K562 treated with DMSO at 1 percent for 4 hours (cell line): ENCODE measurements around the gene EIF4EBP3. TPM values are rescaled to one million over a fixed set of nuclear protein-coding genes. Genes with fewer than 3 reads are reported as not detected.

ENCODE experiments used
- total RNA-seq: library from RNA; unstranded; fragments of 300-600 nt; gene quantifications from 2 replicates; pipeline ENCODE4 v1.2.3, GENCODE V29; 2022; ENCODE audit not compliant: insufficient read depth

Gene EIF4EBP3
- total RNA-seq = 5.1 and 5.3 TPM in 2 replicates

DNA sequence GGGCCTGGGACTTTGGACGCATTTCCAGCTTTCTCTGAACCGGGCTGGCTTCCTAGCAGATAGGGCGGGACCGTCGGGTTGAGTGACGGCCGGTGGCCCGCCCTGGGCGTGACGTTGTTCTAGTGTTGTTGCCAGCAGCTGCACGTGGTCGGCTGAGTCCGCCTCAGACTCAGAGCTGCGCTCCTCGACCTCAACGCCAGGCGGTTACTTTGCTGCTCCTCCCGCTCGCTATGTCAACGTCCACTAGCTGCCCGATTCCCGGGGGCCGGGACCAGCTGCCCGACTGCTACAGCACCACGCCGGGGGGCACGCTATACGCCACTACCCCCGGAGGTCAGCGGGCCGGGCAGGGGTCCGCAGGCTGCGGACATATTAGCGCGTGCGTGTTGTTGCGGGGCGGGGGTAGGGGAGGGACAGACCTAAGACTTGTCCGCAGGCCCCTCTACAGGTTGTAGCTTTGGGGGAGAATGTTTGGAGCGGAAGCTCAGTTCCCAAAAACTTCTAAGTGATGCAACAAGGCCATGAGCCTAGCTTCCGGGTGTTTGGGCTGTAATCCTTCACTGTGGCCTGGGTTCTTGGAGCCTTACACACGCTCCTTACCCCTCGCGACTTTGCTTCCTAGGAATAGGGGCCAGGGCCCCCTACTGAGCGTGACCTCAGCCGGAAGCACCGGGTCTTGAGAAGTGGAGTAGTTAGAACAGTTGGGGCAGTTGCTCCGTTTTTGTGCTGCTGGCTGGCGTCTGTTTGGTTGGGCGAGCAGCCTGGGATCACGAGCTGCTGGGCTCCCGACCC, at the start of gene EIF4EBP3:
Gene EIF4EBP3 (plus strand): TSS at position 155 of the 792 bp plus-strand sequence. CDS start 76 bp downstream, at position 231.

DNA sequence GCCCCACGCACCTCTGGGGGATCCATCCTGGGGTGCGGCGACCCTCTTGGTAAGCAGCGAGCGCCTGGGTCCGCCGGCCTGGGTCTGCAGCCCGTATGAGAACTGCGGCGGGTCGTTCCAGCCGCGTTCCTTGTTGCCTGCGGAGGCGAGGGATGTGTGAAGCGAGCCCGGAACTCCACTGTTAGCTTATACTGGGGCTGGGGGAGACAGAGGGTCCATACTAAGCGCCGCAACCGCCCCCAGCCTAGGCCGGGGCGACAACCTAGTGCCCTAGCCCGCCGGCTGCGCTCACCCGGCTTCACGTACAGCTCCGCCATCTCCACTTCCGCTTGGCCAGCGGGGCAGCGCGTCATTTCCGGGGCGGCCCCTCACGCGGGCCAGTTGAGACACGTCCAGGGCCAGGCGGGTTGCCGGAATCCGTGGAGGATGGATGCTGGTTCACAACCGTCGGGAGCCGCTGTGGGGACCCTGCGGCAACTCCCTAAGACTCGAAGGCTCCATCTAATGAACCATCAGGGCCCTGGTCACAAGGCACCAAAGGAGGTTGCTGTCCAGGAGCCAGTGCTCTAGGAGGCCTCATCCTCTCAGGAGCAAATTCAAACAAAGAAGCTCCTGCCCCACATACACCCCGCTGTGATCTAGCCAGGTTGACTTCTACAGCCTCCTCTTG, 9.8 kb downstream of the EIF4EBP3 start, which contains the start of gene SRA1:
Gene SRA1 (minus strand): TSS at position 338 of the 670 bp plus-strand sequence. CDS start 21 bp downstream, at position 317.

DNA sequence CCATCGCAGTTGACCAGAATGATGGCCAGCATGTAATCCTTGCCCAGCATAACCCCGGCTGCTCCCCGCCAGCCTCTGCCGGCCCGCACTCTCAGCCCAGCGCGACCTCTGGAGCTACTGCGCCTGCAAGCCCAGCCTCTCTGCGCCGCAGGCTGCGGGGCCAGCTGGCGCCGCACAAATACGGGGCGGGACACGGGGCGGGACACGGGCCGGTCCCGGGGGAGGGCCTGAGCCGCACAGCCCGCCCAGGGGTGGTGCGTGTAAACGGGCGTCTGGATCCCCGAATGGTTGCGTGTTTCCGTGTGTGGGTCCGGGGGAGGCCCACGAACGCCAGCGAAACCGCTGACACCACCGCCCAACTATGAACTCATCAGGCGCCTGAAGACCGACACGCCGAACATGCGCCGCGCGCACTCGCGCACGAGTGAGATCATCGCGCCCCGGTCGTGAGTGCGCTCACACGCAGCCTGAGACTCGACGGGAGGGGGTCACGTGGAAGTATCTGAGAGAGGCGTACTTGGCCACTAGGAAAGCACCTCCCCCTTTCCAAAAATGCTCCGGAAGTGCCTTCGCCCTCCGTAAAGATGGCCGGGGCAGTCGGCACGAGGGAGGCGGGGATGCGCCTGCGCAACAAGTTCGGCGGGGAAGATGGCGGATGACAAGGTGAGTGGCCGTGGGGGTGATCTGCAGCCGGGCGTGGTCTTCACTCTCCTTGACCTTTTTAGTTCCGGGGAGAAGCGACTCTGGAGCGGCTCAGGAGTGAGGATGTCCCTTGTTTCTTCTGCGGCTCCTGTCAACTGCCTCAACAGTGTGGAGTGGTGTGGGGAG, 16.9 kb downstream of the EIF4EBP3 start, which contains the start of the genes APBB3 and SLC35A4:
Gene APBB3 (minus strand): TSS at position 403 of the 828 bp plus-strand sequence. CDS start 353 bp downstream, at position 50.
Gene SLC35A4 (plus strand): TSS at position 633 of the 828 bp plus-strand sequence. CDS start 2,342 bp downstream, outside the sequence.

Other genes starting within 250 kb of the EIF4EBP3 start
- gene PFDN1, start 244.6 kb upstream of the EIF4EBP3 start, total RNA-seq = 51.6 and 60.8 TPM in 2 replicates
- gene HBEGF, start 201.1 kb upstream of the EIF4EBP3 start, total RNA-seq = 1.8 and 3.2 TPM in 2 replicates
- not detected in 2 replicates for gene SLC4A9, start 187.5 kb upstream of the EIF4EBP3 start, total RNA-seq
- 44.4 and 57.4 TPM in 2 replicates for gene ANKHD1, start 145.8 kb upstream of the EIF4EBP3 start, total RNA-seq
- gene SRA1, start 9.8 kb downstream of the EIF4EBP3 start, total RNA-seq = 24.8 and 27.5 TPM in 2 replicates
- gene APBB3, start 16.9 kb downstream of the EIF4EBP3 start, total RNA-seq = 8.4 and 9.2 TPM in 2 replicates
- 110 and 118 TPM in 2 replicates for gene SLC35A4, start 17.2 kb downstream of the EIF4EBP3 start, total RNA-seq
- 4.9 TPM in 1 of 2 replicates, not detected in the other for gene CD14, start 85.5 kb downstream of the EIF4EBP3 start, total RNA-seq
- 10.4 and 10.7 TPM in 2 replicates for gene TMCO6, start 91.8 kb downstream of the EIF4EBP3 start, total RNA-seq
- 172 and 175 TPM in 2 replicates for gene NDUFA2, start 100.0 kb downstream of the EIF4EBP3 start, total RNA-seq
- 149 and 176 TPM in 2 replicates for gene IK, start 100.2 kb downstream of the EIF4EBP3 start, total RNA-seq
- gene WDR55, start 117.2 kb downstream of the EIF4EBP3 start, total RNA-seq = 43.1 and 46.0 TPM in 2 replicates
- 3.3 and 7.0 TPM in 2 replicates for gene DND1, start 125.9 kb downstream of the EIF4EBP3 start, total RNA-seq
- gene HARS1, start 143.7 kb downstream of the EIF4EBP3 start, total RNA-seq = 43.5 and 55.6 TPM in 2 replicates
- 10.2 and 15.1 TPM in 2 replicates for gene HARS2, start 143.8 kb downstream of the EIF4EBP3 start, total RNA-seq
- 34.6 and 43.0 TPM in 2 replicates for gene ZMAT2, start 152.8 kb downstream of the EIF4EBP3 start, total RNA-seq
- gene PCDHA1, start 238.5 kb downstream of the EIF4EBP3 start, total RNA-seq = not detected in 2 replicates
- not detected in 2 replicates for gene PCDHA2, start 247.2 kb downstream of the EIF4EBP3 start, total RNA-seq